Central memory CD8-positive, alpha-beta T cell (primary cell): ENCODE data around the gene FKRP.
"Not testable (repeated sequence)": the region's sequence is repeated elsewhere in the genome, so short reads cannot be mapped to it uniquely, and the experiment has no call there.

ENCODE experiments used
- ATAC-seq: fragments of 150-1000 bp; cut with Tn5 transposase; replicated peaks from 2 replicates; pipeline ENCODE4 v1.10.0; 2022; ENCODE audit warnings: mild to moderate bottlenecking, moderate FRiP score, moderate number of reproducible peaks; ENCODE audit not compliant: poor library complexity, severe bottlenecking; ENCODE audit errors: extremely low read depth
- DNase-seq, 2 donors: peaks; one replicate each; pipeline ENCODE4 v3.0.0; 2021; ENCODE audit warnings: low spot score in 2 of 2
- H3K27ac Mint-ChIP-seq: one replicate; pipeline ENCODE4 v1.8.0; 2022; ENCODE audit warnings: low read depth, mild to moderate bottlenecking, moderate library complexity, mixed read lengths
- H3K27me3 Mint-ChIP-seq: one replicate; pipeline ENCODE4 v1.8.0; 2022; ENCODE audit warnings: mixed read lengths
- H3K36me3 Mint-ChIP-seq: one replicate; pipeline ENCODE4 v1.8.0; 2022; ENCODE audit warnings: mild to moderate bottlenecking, moderate library complexity, mixed read lengths; ENCODE audit not compliant: insufficient read depth
- H3K4me1 Mint-ChIP-seq: one replicate; pipeline ENCODE4 v1.8.0; 2022; ENCODE audit warnings: mixed read lengths
- H3K4me3 Mint-ChIP-seq: one replicate; pipeline ENCODE4 v1.8.0; 2022; ENCODE audit warnings: mild to moderate bottlenecking, moderate library complexity, mixed read lengths
- H3K9me3 Mint-ChIP-seq: one replicate; pipeline ENCODE4 v1.8.0; 2022; ENCODE audit warnings: mixed read lengths

FKRP gene

GRCh38 chr19:46788968-46789338 is 43.1 kb downstream of the FKRP start:
- H3K36me3 Mint-ChIP-seq, result peaks cover 20% of the 10 kb centered on the region
- peak overlapping the region; percentile 96 for H3K4me3 Mint-ChIP-seq
- H3K9me3 Mint-ChIP-seq, result no peaks in the 10 kb centered on the region
- H3K27me3 Mint-ChIP-seq, result no peaks in the 10 kb centered on the region
- DNase-seq (no peak), ATAC-seq (no peak)
- H3K4me1 Mint-ChIP-seq, result peaks cover 47% of the 10 kb centered on the region
- peak overlapping the region; percentile 96 for H3K27ac Mint-ChIP-seq

DNA sequence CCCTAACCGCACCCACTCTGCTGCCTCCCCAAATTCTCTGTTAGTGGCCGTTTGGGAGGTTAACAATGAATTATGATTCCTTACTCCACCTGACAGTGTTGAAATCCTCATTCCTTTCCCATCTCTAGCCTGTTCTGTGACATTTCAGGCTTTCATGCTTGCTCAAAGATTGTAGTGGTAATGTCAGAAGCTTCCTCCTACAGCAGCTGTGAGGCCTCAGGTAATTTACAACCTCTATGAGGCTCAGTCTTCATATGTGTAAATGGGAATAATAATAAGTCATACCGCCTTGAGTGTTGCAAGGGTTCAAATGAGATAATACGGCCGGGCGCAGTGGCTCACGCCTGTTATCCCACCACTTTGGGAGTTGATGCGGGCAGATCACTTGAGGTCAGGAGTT is 43.5 kb downstream of the FKRP start:
- Mint-ChIP-seq H3K9me3 (no peaks in the 10 kb centered on the region), H3K27me3 (no peaks in the 10 kb centered on the region), H3K4me3 (no peak overlapping the region), H3K36me3 (peaks cover 18% of the 10 kb centered on the region), H3K4me1 (peaks cover 43% of the 10 kb centered on the region), H3K27ac (no peak overlapping the region)
- ATAC-seq, result no peak
- no peak for DNase-seq

DNA sequence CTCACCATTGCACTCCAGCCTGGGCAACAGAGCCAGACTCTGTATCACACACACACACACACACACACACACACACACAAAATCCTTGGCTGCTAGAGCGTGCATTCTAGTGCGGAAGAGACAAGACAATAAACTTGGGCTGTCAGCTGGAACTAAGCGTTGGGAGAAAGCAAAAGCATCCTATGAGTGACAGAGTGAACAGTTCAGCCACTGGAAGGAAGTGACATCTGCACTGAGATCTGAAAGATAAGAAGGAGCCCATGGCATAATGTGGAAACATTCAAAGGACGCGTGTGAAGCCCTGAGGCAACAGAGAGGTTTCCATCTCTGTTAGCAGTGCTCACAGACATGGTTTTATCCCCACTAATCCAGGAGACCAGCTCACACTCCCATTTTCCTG is 46.1 kb downstream of the FKRP start:
- H3K27me3 Mint-ChIP-seq, result no peaks in the 10 kb centered on the region

DNA sequence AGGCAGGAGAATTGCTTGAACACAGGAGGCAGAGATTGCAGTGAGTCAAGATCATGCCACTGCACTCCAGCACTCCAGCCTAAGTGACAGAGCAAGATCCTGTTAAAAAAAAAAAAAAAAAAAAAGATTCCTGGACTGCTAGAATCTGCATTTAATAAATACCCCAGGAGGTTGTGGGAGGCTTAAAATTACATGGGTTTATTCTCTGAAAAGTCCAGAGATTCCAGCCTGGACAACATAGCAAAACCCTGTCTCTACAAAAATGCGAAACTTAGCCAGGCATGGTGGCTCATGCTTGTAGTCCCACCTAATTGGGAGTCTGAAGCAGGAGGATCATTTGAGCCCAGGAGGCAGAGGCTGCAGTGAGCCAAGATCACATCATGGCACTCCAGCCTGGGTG is 52.0 kb downstream of the FKRP start:
- no peaks in the 10 kb centered on the region for H3K27me3 Mint-ChIP-seq
- H3K27ac Mint-ChIP-seq, result no peak overlapping the region
- no peak overlapping the region for H3K4me3 Mint-ChIP-seq
- ATAC-seq (no peak), DNase-seq (no peak)
- no peaks in the 10 kb centered on the region for H3K9me3 Mint-ChIP-seq
- no peaks in the 10 kb centered on the region for H3K4me1 Mint-ChIP-seq
- no peaks in the 10 kb centered on the region for H3K36me3 Mint-ChIP-seq

More for the DNA sequence above, 46.1 kb downstream of the FKRP start:
- Mint-ChIP-seq H3K36me3 (peaks cover 8% of the 10 kb centered on the region), H3K4me3 (no peak overlapping the region), H3K27ac (no peak overlapping the region), H3K9me3 (no peaks in the 10 kb centered on the region), H3K4me1 (peaks cover 17% of the 10 kb centered on the region)
- DNase-seq (no peak), ATAC-seq (peak; percentile 26)

DNA sequence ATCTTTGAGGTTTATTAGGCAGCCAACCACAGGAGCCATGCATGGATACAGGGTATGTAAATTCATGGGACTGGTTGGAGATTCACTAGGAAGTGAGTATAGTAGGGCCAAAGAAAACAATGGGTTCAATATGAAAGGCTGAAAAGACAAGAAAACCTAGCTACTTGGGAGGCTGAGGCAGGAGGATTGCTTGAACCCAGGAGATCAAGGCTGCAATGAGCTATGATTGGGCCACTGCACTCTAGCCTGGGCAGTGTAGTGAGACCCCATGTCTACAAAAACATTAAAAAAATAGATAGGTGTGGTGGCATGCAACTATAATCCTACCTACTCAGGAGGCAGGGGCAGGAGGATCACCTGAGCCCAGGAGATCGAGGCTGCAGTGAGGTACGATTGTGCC is 52.9 kb downstream of the FKRP start:
- H3K4me1 Mint-ChIP-seq, result no peaks in the 10 kb centered on the region
- no peak for ATAC-seq
- no peak overlapping the region for H3K27ac Mint-ChIP-seq
- no peaks in the 10 kb centered on the region for H3K9me3 Mint-ChIP-seq
- DNase-seq, result no peak
- H3K27me3 Mint-ChIP-seq, result no peaks in the 10 kb centered on the region
- no peak overlapping the region for H3K4me3 Mint-ChIP-seq
- H3K36me3 Mint-ChIP-seq, result no peaks in the 10 kb centered on the region

DNA sequence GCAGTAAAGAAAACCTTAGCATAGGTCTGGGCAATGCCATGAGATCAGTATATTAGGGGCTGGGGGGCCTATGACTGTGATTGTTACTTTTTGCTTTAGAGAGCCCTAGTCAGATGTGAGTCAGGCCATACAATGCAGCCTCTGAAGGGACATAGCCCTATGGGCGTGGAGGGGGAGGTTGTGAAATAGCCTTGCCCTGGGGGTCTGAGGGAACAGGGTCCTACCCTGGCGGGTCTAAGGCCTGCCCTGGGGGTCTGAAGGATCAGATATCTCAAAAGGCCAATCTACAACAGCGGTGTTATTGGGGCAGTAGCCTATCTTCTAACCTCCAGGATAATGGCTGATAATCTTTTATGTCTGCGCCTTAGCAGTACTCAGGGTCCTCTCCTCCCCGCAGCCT is 56.3 kb downstream of the FKRP start:
- no peak overlapping the region for H3K27ac Mint-ChIP-seq
- no peak overlapping the region for H3K4me3 Mint-ChIP-seq
- ATAC-seq (no peak), DNase-seq (no peak)
- no peaks in the 10 kb centered on the region for H3K4me1 Mint-ChIP-seq
- H3K36me3 Mint-ChIP-seq, result no peaks in the 10 kb centered on the region
- no peaks in the 10 kb centered on the region for H3K9me3 Mint-ChIP-seq
- H3K27me3 Mint-ChIP-seq, result no peaks in the 10 kb centered on the region

DNA sequence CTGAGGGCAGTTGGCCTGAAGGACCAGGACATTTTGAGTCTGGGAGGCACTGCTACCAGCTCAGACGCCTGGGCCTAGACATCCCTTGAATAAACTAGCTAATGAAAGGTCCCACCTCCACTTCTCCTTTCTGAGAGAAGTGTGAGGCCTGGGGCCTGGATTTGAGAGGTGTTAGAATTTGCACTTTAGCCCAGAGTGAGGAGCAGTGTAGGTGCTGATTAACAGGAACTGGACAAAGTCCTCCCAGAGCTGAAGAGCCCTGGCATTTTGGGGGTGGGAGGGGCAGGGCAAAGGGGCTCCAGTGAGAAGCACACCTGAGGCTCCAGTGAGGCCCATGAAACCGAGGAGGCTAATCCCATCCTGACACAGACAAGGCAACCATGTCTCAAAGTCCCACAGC is 57.7 kb downstream of the FKRP start:
- Mint-ChIP-seq H3K9me3 (no peaks in the 10 kb centered on the region), H3K4me3 (no peak overlapping the region), H3K36me3 (no peaks in the 10 kb centered on the region), H3K27me3 (no peaks in the 10 kb centered on the region), H3K27ac (no peak overlapping the region), H3K4me1 (no peaks in the 10 kb centered on the region)
- ATAC-seq (no peak), DNase-seq (no peak)

GRCh38 chr19:46804432-46804831 is 58.6 kb downstream of the FKRP start:
- not testable (repeated sequence) for H3K4me3 Mint-ChIP-seq, H3K9me3 Mint-ChIP-seq, DNase-seq, H3K27me3 Mint-ChIP-seq, H3K36me3 Mint-ChIP-seq, H3K27ac Mint-ChIP-seq, H3K4me1 Mint-ChIP-seq, ATAC-seq

DNA sequence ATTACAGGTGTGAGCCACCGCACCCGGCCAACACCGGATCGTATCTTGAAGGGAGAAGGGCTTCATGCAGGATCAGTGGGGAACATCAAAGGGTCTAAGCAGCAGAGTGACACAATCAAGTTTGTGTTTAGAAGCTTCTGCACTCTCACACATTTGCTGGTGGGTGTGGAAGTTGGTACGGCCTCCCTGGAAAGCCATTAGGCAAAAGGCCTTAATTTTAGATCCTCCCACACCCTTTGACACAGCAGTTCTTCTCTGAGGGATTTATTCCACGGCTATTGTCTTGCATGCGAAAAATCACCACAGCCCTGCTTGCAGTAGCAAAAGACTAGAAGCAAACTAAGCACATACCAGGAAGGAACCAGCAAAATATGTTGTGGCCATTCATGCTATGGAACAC is 60.8 kb downstream of the FKRP start:
- no peaks in the 10 kb centered on the region for H3K4me1 Mint-ChIP-seq
- DNase-seq, result no peak
- no peak for ATAC-seq
- H3K27ac Mint-ChIP-seq, result no peak overlapping the region
- no peaks in the 10 kb centered on the region for H3K27me3 Mint-ChIP-seq
- no peak overlapping the region for H3K4me3 Mint-ChIP-seq
- H3K9me3 Mint-ChIP-seq, result no peaks in the 10 kb centered on the region
- H3K36me3 Mint-ChIP-seq, result no peaks in the 10 kb centered on the region
